SU-DHL-6 (cell line): ENCODE results near the gene ERFL.
"Not testable (repeated sequence)": the region's sequence is repeated elsewhere in the genome, so short reads cannot be mapped to it uniquely, and the experiment has no call there.

Source experiments
- H2AFZ ChIP-seq: fragments of 200-600 bp; sonication (generic); 2 replicates; pipeline ENCODE4 v1.6.1; 2014; ENCODE audit warnings: low read depth, mild to moderate bottlenecking, moderate library complexity, mixed read lengths, antibody characterized with exemption, low read length; ENCODE audit not compliant: severe bottlenecking
- H3F3A ChIP-seq: fragments of 200-600 bp; shearing (Covaris generic); 2 replicates; pipeline ENCODE4 v1.6.0; 2016; ENCODE audit warnings: antibody characterized with exemption, mild to moderate bottlenecking; ENCODE audit not compliant: insufficient read depth
- H3K27ac ChIP-seq: fragments of 200-600 bp; sonication (generic); 2 replicates; pipeline ENCODE4 v1.5.1; 2016; ENCODE audit warnings: low read depth, mild to moderate bottlenecking, low read length, moderate library complexity, mixed read lengths
- H3K27me3 ChIP-seq: fragments of 200-600 bp; sonication (generic), shearing (Covaris generic); 2 replicates; pipeline ENCODE4 v1.6.0; 2014; ENCODE audit warnings: mild to moderate bottlenecking, low read length
- H3K36me3 ChIP-seq: fragments of 200-600 bp; sonication (generic); 2 replicates; pipeline ENCODE4 v1.6.1; 2014; ENCODE audit warnings: mild to moderate bottlenecking, low read length, mixed read lengths
- H3K4me2 ChIP-seq: fragments of 300-600, 200-600 bp; shearing (Covaris generic), sonication (generic); 2 replicates; pipeline ENCODE4 v1.6.0; 2014; ENCODE audit warnings: low read length, low read depth, mild to moderate bottlenecking; ENCODE audit not compliant: poor library complexity, severe bottlenecking
- H3K4me3 ChIP-seq: fragments of 200-600 bp; sonication (generic); 2 replicates; pipeline ENCODE4 v1.5.1; 2014; ENCODE audit warnings: antibody characterized with exemption, low read length, mild to moderate bottlenecking, mixed read lengths; ENCODE audit not compliant: insufficient read depth, poor library complexity, severe bottlenecking
- H3K79me2 ChIP-seq: fragments of 200-600 bp; sonication (generic); 2 replicates; pipeline ENCODE4 v1.6.1; 2014; ENCODE audit warnings: mild to moderate bottlenecking, low read length, moderate library complexity; ENCODE audit not compliant: insufficient read depth
- H3K9ac ChIP-seq: fragments of 200-600 bp; sonication (generic); 2 replicates; pipeline ENCODE4 v1.7.0; 2014; ENCODE audit warnings: mild to moderate bottlenecking, low read length
- H3K9me2 ChIP-seq: fragments of 200-600 bp; sonication (generic); replicated peaks from 2 replicates; pipeline ENCODE4 v1.6.1; 2014; ENCODE audit warnings: low read length; ENCODE audit not compliant: insufficient read depth
- H3K9me3 ChIP-seq: fragments of 200-600 bp; sonication (generic); 2 replicates; pipeline ENCODE4 v1.6.1; 2014; ENCODE audit warnings: low read length, mixed read lengths; ENCODE audit not compliant: insufficient read depth
- H4K20me1 ChIP-seq: fragments of 200-600 bp; sonication (generic); 2 replicates; pipeline ENCODE4 v1.6.1; 2014; ENCODE audit warnings: low read depth, mild to moderate bottlenecking, antibody characterized with exemption, low read length, moderate library complexity, mixed read lengths
- EZH2phosphoT487 ChIP-seq: fragments of 200-600 bp; sonication (generic), shearing (Covaris generic); conservative IDR thresholded peaks from 2 replicates; pipeline ENCODE4 v1.6.1; 2018; ENCODE audit warnings: mild to moderate bottlenecking, antibody characterized with exemption, low read length, moderate library complexity, mixed read lengths
- TF ChIP-seq, protein P1 (sequence below): fragments of 200-600 bp; sonication (generic); IDR thresholded peaks from one replicate; pipeline ENCODE4 v1.5.1; 2017; ENCODE audit warnings: antibody characterized with exemption, mild to moderate bottlenecking, low read length, moderate library complexity; ENCODE audit not compliant: insufficient read depth, poor library complexity, severe bottlenecking

ERFL gene

DNA sequence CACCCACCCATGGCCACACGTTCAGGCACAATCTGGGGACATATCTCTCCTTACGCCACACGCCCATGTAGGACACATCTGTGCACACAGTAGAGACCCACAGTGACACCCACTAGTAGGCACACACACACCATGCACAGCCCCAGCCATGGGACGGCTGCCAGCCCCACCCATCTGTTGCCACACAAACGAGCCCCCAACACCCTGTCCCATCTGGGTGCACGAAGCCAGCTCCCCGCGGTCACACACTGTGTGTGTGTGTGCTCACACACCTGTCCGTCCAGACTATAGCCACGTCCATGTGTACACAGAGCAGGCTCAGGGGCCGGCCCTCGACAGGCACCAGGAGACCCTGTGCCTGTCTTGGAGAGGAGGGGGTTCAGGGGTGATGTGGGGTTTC lies 10.6 kb downstream of the ERFL start:
- H3F3A ChIP-seq = peaks cover 23% of the 10 kb centered on the region
- peak overlapping the region; percentile 98 for H3K4me2 ChIP-seq
- peak overlapping the region; percentile 14 for H3K4me3 ChIP-seq
- peak overlapping the region; percentile 100; the same call in 1 of the 2 replicates for H3K9ac ChIP-seq
- TF ChIP-seq, protein P1, sequence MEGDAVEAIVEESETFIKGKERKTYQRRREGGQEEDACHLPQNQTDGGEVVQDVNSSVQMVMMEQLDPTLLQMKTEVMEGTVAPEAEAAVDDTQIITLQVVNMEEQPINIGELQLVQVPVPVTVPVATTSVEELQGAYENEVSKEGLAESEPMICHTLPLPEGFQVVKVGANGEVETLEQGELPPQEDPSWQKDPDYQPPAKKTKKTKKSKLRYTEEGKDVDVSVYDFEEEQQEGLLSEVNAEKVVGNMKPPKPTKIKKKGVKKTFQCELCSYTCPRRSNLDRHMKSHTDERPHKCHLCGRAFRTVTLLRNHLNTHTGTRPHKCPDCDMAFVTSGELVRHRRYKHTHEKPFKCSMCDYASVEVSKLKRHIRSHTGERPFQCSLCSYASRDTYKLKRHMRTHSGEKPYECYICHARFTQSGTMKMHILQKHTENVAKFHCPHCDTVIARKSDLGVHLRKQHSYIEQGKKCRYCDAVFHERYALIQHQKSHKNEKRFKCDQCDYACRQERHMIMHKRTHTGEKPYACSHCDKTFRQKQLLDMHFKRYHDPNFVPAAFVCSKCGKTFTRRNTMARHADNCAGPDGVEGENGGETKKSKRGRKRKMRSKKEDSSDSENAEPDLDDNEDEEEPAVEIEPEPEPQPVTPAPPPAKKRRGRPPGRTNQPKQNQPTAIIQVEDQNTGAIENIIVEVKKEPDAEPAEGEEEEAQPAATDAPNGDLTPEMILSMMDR = no peak
- TF ChIP-seq EZH2phosphoT487 = no peak
- H3K27me3 ChIP-seq = no peaks in the 10 kb centered on the region
- H3K9me3 ChIP-seq = no peaks in the 10 kb centered on the region
- peak overlapping the region; percentile 99 for H3K27ac ChIP-seq
- peaks cover 47% of the 10 kb centered on the region for H3K79me2 ChIP-seq
- no peak overlapping the region for H2AFZ ChIP-seq
- H4K20me1 ChIP-seq = no peaks in the 10 kb centered on the region
- H3K36me3 ChIP-seq = no peaks in the 10 kb centered on the region
- no peaks in the 10 kb centered on the region for H3K9me2 ChIP-seq

DNA sequence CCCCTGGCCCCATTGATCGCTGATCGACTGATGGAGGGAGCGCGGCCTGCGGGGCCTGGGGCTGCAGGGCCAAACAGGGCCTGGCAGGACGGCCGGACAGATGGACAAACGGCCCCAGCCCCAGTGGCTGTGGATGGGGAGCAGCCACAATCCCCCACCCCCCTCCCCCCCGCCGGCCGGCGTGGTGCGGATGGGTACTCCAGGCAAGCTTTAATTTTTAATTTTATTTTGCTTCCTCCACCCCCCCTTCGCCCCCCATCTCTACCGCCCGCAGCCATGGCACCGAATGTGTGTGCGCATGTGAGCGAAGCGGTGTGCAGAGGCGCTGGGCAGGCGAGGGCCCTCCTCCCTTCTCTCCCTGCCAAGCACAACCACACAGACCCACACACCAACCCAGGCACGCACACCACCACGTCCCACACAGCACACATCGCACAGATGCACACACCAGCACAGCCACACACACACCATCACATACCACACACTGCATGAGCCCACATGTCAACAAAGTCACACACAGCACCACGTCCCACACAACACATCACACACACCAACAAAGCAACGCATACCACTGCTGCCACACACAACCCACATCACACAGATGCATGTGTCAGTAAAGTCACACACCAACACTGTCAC lies 12.4 kb downstream of the ERFL start:
- Histone ChIP-seq H3K79me2 (peaks cover 53% of the 10 kb centered on the region), H3F3A (peaks cover 41% of the 10 kb centered on the region), H3K4me2 (peak overlapping the region; percentile 98), H4K20me1 (no peaks in the 10 kb centered on the region), H3K9me3 (no peaks in the 10 kb centered on the region), H3K9me2 (no peaks in the 10 kb centered on the region), H3K27ac (peak overlapping the region; percentile 99), H2AFZ (no peak overlapping the region), H3K9ac (peak overlapping the region; percentile 100), H3K36me3 (no peaks in the 10 kb centered on the region), H3K4me3 (peak overlapping the region; percentile 73), H3K27me3 (no peaks in the 10 kb centered on the region)
- TF ChIP-seq, protein P1 = no peak
- TF ChIP-seq EZH2phosphoT487 = no peak

DNA sequence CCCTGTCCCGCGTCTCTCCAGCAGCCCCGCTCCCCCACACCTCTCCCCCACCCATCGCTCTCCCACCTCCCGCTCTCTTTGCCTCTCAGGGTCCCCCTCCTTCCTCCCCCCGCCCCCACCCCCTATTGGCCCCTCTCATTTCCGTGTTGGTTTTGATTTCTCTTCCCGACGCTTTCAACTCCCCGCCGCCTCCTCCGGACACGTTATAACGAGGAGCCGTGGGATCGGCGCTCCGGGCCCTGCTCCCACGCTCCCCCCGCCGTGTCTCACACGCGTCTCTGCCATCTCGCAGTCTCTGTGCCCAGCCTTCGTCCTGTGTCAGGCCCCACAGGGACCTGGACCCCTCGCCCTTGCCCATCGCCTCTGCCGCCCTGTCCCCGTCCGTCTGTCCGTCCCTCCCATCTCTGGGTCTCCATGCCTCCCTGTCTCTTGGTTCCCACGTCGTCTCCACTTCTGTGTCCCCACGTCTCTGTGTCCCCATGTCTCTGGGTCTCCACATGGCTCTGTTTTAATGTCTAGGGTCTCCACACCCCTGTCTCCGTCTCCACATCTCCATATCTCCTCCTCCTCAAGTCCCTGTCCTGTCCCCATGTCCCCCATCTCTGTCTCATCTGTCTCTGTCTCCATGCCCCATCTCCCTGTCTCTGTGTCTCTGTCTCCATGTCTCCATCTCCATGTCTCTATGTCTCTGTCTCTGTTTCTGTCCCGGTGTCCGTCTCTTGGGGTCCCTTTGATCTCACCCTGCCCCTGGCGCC lies 13.1 kb downstream of the ERFL start:
- Histone ChIP-seq H4K20me1 (no peaks in the 10 kb centered on the region), H3K9me3 (no peaks in the 10 kb centered on the region), H3K9ac (peak overlapping the region; percentile 100), H2AFZ (no peak overlapping the region), H3F3A (peaks cover 48% of the 10 kb centered on the region), H3K27me3 (no peaks in the 10 kb centered on the region), H3K4me3 (peak overlapping the region; percentile 73), H3K36me3 (no peaks in the 10 kb centered on the region), H3K79me2 (peaks cover 53% of the 10 kb centered on the region), H3K9me2 (no peaks in the 10 kb centered on the region), H3K4me2 (peak overlapping the region; percentile 98), H3K27ac (peak overlapping the region; percentile 99)
- TF ChIP-seq EZH2phosphoT487 = no peak
- TF ChIP-seq, protein P1 = no peak

DNA sequence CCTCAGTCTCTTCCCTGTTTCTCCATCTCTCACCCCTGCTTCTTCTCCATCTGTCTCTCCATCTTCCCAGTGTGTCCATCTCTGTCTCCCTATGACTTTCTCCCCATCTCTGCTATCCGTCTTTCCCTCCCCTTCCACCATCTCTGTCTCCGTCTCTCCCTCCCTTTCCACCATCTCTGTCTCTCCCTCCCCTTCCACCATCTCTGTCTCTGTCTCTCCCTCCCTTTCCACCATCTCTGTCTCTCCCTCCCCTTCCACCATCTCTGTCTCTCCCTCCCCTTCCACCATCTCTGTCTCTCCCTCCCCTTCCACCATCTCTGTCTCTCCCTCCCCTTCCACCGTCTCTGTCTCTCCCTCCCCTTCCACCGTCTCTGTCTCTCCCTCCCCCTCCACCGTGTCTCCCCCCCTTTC lies 13.8 kb downstream of the ERFL start:
- H3K27me3 ChIP-seq, H4K20me1 ChIP-seq: not testable (repeated sequence)

More for the DNA sequence above, 13.8 kb downstream of the ERFL start:
- H3K27ac ChIP-seq = peak overlapping the region; percentile 99
- peak overlapping the region; percentile 100 for H3K9ac ChIP-seq
- H3K4me3 ChIP-seq = peak overlapping the region; percentile 73
- H3F3A ChIP-seq = peaks cover 55% of the 10 kb centered on the region
- H3K9me2 ChIP-seq, H3K9me3 ChIP-seq, H3K36me3 ChIP-seq, H2AFZ ChIP-seq: not testable (repeated sequence)
- H3K4me2 ChIP-seq = peak overlapping the region; percentile 98
- peaks cover 53% of the 10 kb centered on the region for H3K79me2 ChIP-seq
